Neural cell (in vitro differentiated cells): ENCODE measurements around the gene SLC6A6.

Source experiments
- EZH2 ChIP-seq: fragments of 200-600, 300-800 bp; shearing (Covaris generic), sonication (generic); IDR thresholded peaks from 2 replicates; pipeline ENCODE4 v1.6.1; 2014; ENCODE audit warnings: antibody characterized with exemption, low read length, borderline replicate concordance, mild to moderate bottlenecking; ENCODE audit not compliant: insufficient read depth, poor library complexity, severe bottlenecking
- TF ChIP-seq, protein P1 (sequence below): fragments of 450-650 bp; IDR thresholded peaks from 2 replicates; pipeline ENCODE4 v1.5.1; 2014; ENCODE audit warnings: antibody characterized with exemption, mild to moderate bottlenecking, moderate library complexity; ENCODE audit not compliant: poor library complexity, severe bottlenecking

DNA sequence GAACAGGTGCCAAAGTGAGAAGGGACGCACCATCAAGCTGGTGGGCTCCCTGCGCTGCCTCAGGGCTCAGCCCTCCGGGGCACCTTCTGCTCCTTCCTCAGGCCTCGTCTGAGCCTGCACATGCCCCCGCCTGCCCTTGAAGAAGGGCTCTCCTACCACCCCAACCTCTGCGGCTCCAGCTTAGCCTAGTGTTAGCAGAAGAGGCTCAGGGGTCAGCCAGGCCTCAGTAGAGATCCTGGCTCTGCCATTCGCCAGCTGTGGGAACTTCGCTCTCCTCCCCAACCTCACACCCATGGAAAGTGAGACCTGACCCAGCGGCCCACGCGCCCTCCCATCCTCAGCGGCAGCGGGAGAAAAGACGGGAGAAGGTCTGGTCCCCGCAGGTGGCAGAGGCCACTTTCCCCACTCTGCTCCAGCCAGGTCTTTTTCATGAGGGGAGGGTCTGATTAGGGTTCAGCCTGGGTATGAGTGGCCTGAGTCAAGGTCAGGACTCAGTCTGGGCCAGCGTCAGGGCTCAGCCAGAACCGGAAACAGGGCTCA is 129.5 kb downstream of the SLC6A6 start:
- TF ChIP-seq EZH2 = no peak
- TF ChIP-seq, protein P1, sequence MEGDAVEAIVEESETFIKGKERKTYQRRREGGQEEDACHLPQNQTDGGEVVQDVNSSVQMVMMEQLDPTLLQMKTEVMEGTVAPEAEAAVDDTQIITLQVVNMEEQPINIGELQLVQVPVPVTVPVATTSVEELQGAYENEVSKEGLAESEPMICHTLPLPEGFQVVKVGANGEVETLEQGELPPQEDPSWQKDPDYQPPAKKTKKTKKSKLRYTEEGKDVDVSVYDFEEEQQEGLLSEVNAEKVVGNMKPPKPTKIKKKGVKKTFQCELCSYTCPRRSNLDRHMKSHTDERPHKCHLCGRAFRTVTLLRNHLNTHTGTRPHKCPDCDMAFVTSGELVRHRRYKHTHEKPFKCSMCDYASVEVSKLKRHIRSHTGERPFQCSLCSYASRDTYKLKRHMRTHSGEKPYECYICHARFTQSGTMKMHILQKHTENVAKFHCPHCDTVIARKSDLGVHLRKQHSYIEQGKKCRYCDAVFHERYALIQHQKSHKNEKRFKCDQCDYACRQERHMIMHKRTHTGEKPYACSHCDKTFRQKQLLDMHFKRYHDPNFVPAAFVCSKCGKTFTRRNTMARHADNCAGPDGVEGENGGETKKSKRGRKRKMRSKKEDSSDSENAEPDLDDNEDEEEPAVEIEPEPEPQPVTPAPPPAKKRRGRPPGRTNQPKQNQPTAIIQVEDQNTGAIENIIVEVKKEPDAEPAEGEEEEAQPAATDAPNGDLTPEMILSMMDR = no peak
